ENCODE measurements around the gene ZBTB20. TPM values are rescaled to one million over a fixed set of nuclear protein-coding genes. Genes with fewer than 3 reads are reported as not detected.

Gene ZBTB20
- total and polyA plus RNA-seq, 4 donors, result 0.88 to 83.2 (median 20.4) TPM

DNA sequence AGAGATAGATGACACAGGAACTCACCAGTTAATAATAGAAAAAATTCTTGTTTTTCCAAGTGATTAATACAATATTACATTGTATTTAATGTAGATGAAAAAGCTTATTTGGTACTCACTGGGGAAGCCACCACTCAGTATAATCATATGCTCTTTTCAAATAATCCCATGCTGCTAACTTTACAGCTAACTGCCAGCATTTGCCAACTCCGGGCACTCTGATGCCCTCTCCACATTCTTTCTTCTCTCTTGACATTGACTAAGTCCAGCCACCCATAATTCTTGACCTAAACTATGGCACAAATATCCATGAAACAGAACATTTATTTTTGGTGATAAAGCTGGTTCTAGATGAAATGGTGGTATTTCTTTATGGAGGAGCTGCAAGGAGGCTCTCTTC is 384.9 kb downstream of the ZBTB20 start:
- no peaks in the 10 kb centered on the region for H3K27me3 ChIP-seq (ENCODE audit: control insufficient read depth in 4 of 4, insufficient read depth in 4 of 4, low read length in 3 of 4)
- WGBS, result 84% methylated on average over 1 of the region's 1 CpG

More for the DNA sequence above, 384.9 kb downstream of the ZBTB20 start:
- no peaks in the 10 kb centered on the region for H3K36me3 ChIP-seq (ENCODE audit: control insufficient read depth in 4 of 4, insufficient read depth in 3 of 4, low read depth in 1 of 4, low read length in 3 of 4)
- TF ChIP-seq, protein P1, sequence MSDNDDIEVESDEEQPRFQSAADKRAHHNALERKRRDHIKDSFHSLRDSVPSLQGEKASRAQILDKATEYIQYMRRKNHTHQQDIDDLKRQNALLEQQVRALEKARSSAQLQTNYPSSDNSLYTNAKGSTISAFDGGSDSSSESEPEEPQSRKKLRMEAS (IDR thresholded peaks at IDR 0.05), result no peak
- TF ChIP-seq RAD21 (IDR thresholded peaks at IDR 0.05) (no peak), CTCF (IDR thresholded peaks at IDR 0.05; ENCODE audit: low read depth, low read length, missing input control) (no peak), HNF4A (conservative IDR thresholded peaks at IDR 0.05) (no peak), REST (IDR thresholded peaks at IDR 0.05) (no peak), TAF1 (conservative IDR thresholded peaks at IDR 0.05) (no peak), YY1 (IDR thresholded peaks at IDR 0.05) (no peak), FOXA2 (IDR thresholded peaks at IDR 0.05) (no peak), NR2F2 (IDR thresholded peaks at IDR 0.05) (no peak), GABPA (IDR thresholded peaks at IDR 0.05 in 1 of 2, conservative IDR thresholded peaks at IDR 0.05 in 1 of 2) (no peak), JUND (IDR thresholded peaks at IDR 0.05) (no peak), HNF4G (IDR thresholded peaks at IDR 0.05) (no peak), SP1 (IDR thresholded peaks at IDR 0.05) (no peak), FOXA1 (IDR thresholded peaks at IDR 0.05) (no peak), RXRA (IDR thresholded peaks at IDR 0.05) (no peak), EGR1 (IDR thresholded peaks at IDR 0.05; ENCODE audit: low read depth in 2 of 2) (no peak)
- TF ChIP-seq, protein P2, sequence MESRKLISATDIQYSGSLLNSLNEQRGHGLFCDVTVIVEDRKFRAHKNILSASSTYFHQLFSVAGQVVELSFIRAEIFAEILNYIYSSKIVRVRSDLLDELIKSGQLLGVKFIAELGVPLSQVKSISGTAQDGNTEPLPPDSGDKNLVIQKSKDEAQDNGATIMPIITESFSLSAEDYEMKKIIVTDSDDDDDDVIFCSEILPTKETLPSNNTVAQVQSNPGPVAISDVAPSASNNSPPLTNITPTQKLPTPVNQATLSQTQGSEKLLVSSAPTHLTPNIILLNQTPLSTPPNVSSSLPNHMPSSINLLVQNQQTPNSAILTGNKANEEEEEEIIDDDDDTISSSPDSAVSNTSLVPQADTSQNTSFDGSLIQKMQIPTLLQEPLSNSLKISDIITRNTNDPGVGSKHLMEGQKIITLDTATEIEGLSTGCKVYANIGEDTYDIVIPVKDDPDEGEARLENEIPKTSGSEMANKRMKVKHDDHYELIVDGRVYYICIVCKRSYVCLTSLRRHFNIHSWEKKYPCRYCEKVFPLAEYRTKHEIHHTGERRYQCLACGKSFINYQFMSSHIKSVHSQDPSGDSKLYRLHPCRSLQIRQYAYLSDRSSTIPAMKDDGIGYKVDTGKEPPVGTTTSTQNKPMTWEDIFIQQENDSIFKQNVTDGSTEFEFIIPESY (IDR thresholded peaks at IDR 0.05), result no peak
- TF ChIP-seq, protein P3, sequence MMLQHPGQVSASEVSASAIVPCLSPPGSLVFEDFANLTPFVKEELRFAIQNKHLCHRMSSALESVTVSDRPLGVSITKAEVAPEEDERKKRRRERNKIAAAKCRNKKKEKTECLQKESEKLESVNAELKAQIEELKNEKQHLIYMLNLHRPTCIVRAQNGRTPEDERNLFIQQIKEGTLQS (IDR thresholded peaks at IDR 0.05), result no peak
- no peaks in the 10 kb centered on the region for H3K9me3 ChIP-seq (ENCODE audit: control insufficient read depth in 4 of 4, low read length in 3 of 4)
- no peak for DNase-seq (ENCODE audit: low spot score)
- H3K4me3 ChIP-seq (ENCODE audit: low read depth in 1 of 3, low read length in 3 of 3), result no peak overlapping the region
- H3K27ac ChIP-seq (ENCODE audit: low read depth in 1 of 2, low read length in 2 of 2), result no peak overlapping the region
- peaks cover 6 to 29% (median 17%) of the 10 kb centered on the region in 4 donors for H3K4me1 ChIP-seq (ENCODE audit: control insufficient read depth in 4 of 4, insufficient read depth in 4 of 4, low read length in 3 of 4)
- H3K9ac ChIP-seq (ENCODE audit: low read depth in 1 of 2, low read length in 2 of 2), result no peak overlapping the region

Data from liver (tissue), 9 donors.